Measurements from ENCODE around the gene RIMS4.

The RIMS4 gene

GRCh38 chr20:44810391-44811149 lies at the start of gene RIMS4:
RIMS4 (minus strand) TSS chr20:44810546; CDS start chr20:44810271, 275 bp downstream.
- no peak for DNase-seq

DNA sequence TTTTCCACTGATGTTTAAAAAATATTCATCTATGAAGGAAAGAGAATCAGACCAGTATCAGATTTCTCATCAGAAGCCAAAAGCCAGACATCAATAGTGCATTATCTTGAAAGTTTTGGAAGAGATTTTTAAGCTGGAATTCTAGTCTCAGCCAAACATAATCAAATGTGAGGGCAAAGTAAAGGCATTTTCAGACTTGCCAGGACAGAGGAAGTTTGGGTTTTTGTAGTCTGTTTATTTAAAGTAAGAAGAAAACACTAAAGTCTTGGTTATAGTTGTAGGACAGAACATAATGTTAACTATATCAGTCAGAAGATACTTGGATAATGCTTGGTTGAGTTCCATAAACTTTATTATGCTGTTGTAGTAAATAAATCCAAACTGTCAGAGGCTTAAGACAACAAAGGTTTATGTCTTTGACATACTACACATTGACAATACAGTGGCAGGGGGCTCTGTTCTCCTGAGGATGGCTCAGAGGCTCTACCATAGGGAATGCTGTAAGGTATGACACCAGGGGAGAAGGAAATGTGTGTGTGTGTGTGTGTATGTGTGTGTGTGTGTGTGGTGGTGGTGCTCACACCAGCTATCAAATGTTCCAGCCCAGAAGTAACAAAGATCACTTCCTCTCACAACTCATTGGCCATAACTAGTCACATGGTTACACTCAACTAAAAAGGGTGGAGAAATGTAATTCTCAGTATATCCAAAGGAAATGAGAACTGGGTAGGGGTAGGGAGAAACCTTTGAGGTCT lies 48.4 kb upstream of the RIMS4 start:
- no peak for DNase-seq

GRCh38 chr20:44856856-44857448 lies 46.6 kb upstream of the RIMS4 start:
- DNase-seq, result no peak

- DNase-seq, result no peak
These were observed 46.1 kb upstream of the RIMS4 start for GRCh38 chr20:44856442-44856841.

- no peak for DNase-seq
These were observed 41.2 kb upstream of the RIMS4 start for GRCh38 chr20:44851545-44851944.

DNA sequence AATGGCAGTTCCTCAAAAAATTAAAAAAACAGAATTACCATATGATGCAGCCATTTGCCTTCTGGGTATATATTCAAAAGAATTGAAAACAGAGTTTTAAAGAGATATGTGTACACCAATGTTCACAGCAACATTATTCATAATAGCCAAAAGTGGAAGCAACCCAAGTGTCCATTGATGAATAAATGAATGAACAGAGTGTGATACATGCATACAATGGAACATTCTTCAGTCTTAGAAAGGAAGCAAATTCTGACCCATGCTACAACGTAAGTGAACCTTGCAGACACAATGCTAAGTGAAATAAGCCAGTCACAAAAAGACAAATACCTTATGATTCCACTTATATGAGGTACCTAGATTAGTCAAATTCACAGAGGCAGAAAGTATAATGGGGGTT lies 40.5 kb upstream of the RIMS4 start:
- DNase-seq, result no peak

- no peak for DNase-seq
These were observed 39.9 kb upstream of the RIMS4 start for GRCh38 chr20:44850272-44850671.

DNA sequence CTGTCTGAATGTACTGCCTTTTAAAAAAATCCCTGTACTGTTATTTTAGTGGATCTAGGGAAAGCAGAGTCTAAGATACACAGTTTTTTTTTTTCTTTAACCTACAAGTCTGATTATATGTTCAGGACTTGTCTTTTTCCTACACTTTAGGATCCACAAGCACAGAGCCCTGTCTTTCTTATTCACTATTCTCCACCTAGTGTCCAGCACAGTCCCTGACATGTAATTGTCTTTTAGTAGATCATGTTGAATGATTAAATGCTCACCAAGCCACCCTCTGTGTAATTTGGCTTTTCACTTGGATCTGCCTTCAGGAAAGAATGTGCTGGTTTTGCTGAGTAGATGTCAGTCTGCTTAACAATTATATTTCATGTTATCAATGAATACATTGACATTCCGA lies 39.4 kb upstream of the RIMS4 start:
- DNase-seq, result no peak

DNA sequence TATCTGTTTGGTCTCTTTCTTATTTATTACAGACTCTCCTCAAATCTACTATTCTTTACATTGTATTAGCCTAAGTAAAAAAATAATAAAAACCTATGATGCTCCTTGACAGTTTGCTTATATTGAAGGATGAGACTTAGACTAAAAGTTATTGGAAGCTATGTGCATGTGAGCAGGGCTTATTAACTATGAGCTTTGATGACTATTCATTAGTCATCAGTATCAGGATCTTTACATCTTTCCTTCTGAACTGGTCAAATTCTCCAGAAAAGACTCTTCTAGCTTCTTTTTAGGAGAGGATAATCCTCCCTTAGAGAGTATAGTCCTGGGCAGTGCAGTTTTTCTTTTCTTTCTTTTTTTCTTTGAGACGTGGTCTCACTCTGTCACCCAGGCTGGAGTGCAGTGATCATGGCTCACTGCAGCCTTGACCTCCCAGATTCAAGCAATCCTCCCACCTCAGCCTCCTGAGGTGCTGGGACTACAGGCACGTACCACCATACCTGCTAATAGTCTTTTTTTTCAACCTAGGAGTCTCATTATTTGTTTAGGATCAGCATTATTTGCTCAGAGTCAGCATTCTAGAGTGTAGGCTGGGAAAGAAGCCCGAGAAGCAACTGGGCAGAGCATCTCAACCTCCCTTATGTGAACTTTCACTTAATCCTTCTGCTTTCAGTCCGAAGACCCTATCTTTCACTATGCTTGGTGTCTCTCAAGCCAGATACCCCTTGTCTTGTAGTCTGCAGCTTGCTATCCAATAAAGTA lies 38.1 kb upstream of the RIMS4 start:
- no peak for DNase-seq

DNA sequence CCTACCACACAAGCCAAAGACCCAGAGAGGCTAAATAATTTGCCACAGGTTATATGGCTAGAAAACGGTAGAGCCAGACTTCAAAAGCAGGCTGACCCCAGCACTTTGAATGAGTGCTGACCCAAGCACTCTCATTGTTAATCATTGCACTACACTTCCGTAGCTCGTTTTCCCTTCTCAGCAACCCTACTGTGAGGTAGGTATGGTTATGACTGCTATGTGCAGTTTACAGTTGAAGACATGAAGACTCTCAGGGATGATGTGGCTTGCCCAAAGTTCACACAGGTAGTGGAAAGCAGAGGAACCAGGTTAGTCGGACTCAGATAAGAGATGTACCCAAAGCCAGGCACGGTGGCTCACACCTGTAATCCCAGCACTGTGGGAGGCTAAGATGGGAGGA lies 33.5 kb upstream of the RIMS4 start:
- no peak for DNase-seq

DNA sequence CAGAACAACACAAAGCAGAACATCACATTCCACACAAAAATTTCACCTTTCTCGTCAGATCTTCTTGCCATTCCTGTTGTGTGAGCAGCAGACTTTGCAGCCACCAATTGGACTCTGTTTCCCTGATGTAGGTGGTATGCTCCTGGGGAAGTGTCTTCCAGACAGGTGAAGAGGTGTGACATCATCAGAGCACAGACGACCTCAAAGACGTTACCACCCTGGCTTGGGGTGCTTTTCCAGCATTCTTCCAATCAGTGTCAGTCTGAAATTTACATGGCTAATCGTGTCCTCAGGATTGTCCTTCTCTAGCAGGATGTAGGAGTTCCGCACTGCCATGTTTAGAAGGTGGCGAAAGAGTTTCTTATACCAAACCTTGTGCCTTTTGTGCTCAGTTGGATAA lies 31.6 kb upstream of the RIMS4 start:
- no peak for DNase-seq

- DNase-seq, result no peak
These were observed 30.5 kb upstream of the RIMS4 start for GRCh38 chr20:44840826-44841225.

- no peak for DNase-seq
These were observed 29.1 kb upstream of the RIMS4 start for GRCh38 chr20:44839481-44839880.

GRCh38 chr20:44838521-44838920 lies 28.2 kb upstream of the RIMS4 start:
- no peak for DNase-seq

DNA sequence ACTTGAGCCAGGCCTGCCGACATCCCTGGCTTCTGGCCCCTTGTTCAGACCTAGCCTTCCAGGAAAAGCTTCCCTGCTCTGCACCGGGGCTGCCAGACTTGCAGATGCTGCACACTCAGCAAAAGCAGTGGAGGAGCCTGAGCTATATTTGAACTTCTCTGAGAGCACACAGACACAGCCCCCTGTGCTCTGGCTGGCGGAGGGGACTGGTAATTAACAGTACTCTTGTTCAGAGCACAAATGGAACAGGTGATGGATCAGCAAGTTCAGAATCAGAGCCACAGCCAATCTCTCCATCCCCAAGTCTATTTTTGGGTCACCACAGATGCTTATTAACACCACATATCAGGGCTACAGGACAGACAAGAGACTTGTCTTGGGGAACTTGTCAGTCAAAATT lies 27.6 kb upstream of the RIMS4 start:
- DNase-seq, result no peak

- DNase-seq, result no peak
These were observed 26.3 kb upstream of the RIMS4 start for GRCh38 chr20:44836601-44837120.

GRCh38 chr20:44835661-44836221 lies 25.4 kb upstream of the RIMS4 start:
- no peak for DNase-seq

- DNase-seq, result no peak
These were observed 24.8 kb upstream of the RIMS4 start for GRCh38 chr20:44835116-44835515.

DNA sequence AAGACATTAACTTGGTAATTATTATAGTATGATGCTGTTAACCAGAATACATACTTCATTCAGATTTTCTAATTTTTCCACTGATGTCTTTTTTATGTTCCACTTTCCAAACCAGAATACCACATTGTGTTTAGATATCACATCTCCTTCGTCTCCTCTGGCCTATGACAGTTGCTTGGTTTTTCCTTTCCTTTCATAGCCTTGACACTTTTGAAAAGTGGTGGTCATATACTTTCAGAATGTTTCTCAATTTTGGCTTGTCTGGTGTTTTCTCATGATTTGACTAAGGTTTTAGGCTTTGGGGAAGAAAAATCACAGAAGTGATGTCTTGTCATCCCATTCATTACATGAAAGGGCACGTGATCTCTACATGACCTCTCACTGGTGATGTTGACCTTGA lies 24.3 kb upstream of the RIMS4 start:
- DNase-seq, result no peak

- no peak for DNase-seq
These were observed 23.1 kb upstream of the RIMS4 start for GRCh38 chr20:44833437-44833836.

DNA sequence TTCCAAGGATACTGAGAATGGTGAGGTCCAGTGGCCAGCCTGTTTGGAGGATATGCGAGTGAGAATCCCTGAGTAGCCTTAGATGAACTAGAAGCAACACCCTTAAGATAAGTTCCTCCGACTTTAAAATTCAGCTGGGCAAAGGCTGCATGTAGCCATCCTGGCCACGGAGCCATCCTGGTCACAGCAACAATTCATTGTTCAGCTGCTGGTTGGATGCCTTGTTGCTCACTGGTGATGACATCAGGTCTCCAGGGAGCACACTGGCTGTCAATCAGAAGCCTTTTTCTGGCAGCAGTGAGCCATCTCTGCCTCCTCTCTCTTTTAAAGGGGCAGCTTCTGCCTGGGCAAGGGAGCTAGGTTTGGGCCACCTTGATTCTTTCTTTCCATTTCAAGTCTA lies 22.4 kb upstream of the RIMS4 start:
- DNase-seq, result no peak

DNA sequence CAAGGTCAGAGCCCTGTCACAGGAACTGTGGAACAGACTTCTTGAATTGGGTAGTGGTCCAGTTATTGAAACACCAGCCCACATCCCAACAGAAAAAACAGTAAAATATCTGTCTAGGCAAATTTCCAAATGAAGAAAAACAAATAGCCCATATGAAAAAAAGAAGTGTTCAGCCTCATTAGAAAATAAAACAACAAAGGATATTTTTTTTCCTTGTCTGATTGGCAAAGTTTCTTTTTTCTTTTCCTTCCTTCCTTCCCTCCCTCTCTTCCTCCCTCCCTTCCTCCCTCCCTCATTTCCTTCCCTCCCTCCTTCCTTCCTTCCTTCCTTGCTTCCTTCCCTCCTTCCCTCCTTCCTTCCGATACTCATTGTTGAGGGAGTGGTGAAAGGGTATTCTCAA lies 20.6 kb upstream of the RIMS4 start:
- no peak for DNase-seq

GRCh38 chr20:44830523-44830922 lies 20.2 kb upstream of the RIMS4 start:
- no peak for DNase-seq

Measured in NCI-H524 treated with DMSO at 0.1 percent for 48 hours (cell line).